ENCODE results near the gene ROCK1. TPM values are rescaled to one million over a fixed set of nuclear protein-coding genes. Genes with fewer than 3 reads are reported as not detected.
"Not testable (repeated sequence)": the region's sequence is repeated elsewhere in the genome, so short reads cannot be mapped to it uniquely, and the experiment has no call there.

ROCK1 gene
- total RNA-seq, 4 donors from 2014 or later = 78.3 to 94.6 (median 91.4) TPM

- peaks cover 0 to 35% (median 0%) of the 10 kb centered on the region in 3 donors for H3K36me3 ChIP-seq
- no peaks in the 10 kb centered on the region for H3K27me3 ChIP-seq
- no peaks in the 10 kb centered on the region for H3K9me3 ChIP-seq
- TF ChIP-seq EP300 (IDR thresholded peaks at IDR 0.05) (no peak), POLR2A (IDR thresholded peaks at IDR 0.05) (no peak)
- TF ChIP-seq, protein P1, sequence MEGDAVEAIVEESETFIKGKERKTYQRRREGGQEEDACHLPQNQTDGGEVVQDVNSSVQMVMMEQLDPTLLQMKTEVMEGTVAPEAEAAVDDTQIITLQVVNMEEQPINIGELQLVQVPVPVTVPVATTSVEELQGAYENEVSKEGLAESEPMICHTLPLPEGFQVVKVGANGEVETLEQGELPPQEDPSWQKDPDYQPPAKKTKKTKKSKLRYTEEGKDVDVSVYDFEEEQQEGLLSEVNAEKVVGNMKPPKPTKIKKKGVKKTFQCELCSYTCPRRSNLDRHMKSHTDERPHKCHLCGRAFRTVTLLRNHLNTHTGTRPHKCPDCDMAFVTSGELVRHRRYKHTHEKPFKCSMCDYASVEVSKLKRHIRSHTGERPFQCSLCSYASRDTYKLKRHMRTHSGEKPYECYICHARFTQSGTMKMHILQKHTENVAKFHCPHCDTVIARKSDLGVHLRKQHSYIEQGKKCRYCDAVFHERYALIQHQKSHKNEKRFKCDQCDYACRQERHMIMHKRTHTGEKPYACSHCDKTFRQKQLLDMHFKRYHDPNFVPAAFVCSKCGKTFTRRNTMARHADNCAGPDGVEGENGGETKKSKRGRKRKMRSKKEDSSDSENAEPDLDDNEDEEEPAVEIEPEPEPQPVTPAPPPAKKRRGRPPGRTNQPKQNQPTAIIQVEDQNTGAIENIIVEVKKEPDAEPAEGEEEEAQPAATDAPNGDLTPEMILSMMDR (IDR thresholded peaks at IDR 0.05) = no peak
- 91 to 96% methylated on average over 2 of the region's 2 CpGs for WGBS, 2 donors
- H3K4me1 ChIP-seq = peaks cover 0 to 56% (median 4%) of the 10 kb centered on the region in 4 donors
- H3K27ac ChIP-seq = no peak overlapping the region
- DNase-seq (ENCODE audit: low spot score in 2 of 2) = no peak
- H3K4me3 ChIP-seq = no peak overlapping the region
Observed at GRCh38 chr18:21040466-21040865, 71.1 kb downstream of the ROCK1 start.

DNA sequence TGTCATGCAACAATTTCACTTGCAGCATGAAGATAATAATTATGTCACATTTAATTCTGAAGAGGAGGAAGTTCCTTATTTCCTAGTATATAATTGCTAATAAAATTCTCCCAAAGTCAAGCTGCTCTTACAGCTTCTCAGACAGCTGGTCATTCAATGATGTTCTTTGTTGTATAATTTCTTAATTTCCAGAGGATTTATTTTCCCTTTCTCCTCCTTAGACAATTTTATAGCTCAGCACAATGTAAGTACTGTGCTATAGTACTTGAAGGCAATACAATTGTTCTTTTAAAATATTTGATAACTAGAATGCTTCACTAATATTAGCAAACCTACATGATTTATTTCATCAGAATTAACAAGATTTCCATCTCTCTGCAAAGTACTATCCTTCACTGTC is 73.4 kb downstream of the ROCK1 start:
- Histone ChIP-seq H3K36me3 (peaks cover 0 to 37% (median 0%) of the 10 kb centered on the region in 3 donors), H3K27me3 (no peaks in the 10 kb centered on the region), H3K9me3 (no peaks in the 10 kb centered on the region), H3K4me3 (no peak overlapping the region), H3K27ac (peak overlapping the region in 1 of 4 donors; percentile 15), H3K4me1 (peaks cover 0 to 41% (median 4%) of the 10 kb centered on the region in 4 donors)
- no peak for DNase-seq (ENCODE audit: low spot score in 2 of 2)
- TF ChIP-seq, protein P1 (IDR thresholded peaks at IDR 0.05) = no peak
- TF ChIP-seq POLR2A (IDR thresholded peaks at IDR 0.05) (no peak), EP300 (IDR thresholded peaks at IDR 0.05) (no peak)

DNA sequence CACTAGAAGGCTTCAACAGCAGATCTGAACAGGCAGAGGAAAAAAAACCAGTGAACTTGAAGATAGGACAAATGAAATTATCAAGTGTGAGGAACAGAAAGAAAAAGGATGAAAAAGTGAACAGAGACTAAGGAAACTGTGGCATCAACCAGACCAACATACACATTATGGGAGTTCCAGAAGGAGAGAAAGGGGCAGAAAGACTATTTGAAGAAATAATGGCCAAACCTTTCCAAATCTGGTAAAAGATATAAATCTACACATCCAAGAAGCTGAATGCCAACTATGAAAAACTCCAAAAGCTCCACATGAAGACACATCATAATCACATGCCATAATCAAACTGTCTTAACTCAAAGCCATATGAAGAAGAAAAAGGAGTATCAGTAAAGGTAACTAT is 79.8 kb downstream of the ROCK1 start:
- no peak for DNase-seq (ENCODE audit: low spot score in 2 of 2)
- peaks cover 0 to 53% (median 0%) of the 10 kb centered on the region in 3 donors for H3K36me3 ChIP-seq

GRCh38 chr18:21018257-21018656 is 93.4 kb downstream of the ROCK1 start:
- H3K9me3 ChIP-seq; H3K4me3 ChIP-seq; H3K27ac ChIP-seq; DNase-seq (ENCODE audit: low spot score in 2 of 2); H3K4me1 ChIP-seq; H3K27me3 ChIP-seq: not testable (repeated sequence)
- WGBS, 2 donors = 97 to 99% methylated on average over 13 of the region's 13 CpGs
- peaks cover 0 to 67% (median 0%) of the 10 kb centered on the region in 3 donors for H3K36me3 ChIP-seq

More for the DNA sequence above, 79.8 kb downstream of the ROCK1 start:
- H3K27ac ChIP-seq = no peak overlapping the region
- H3K27me3 ChIP-seq = no peaks in the 10 kb centered on the region
- no peak overlapping the region for H3K4me3 ChIP-seq
- no peak for TF ChIP-seq EP300 (IDR thresholded peaks at IDR 0.05)
- TF ChIP-seq POLR2A (IDR thresholded peaks at IDR 0.05) = no peak
- TF ChIP-seq, protein P1 (IDR thresholded peaks at IDR 0.05) = no peak
- H3K4me1 ChIP-seq = peaks cover 0 to 10% (median 0%) of the 10 kb centered on the region in 4 donors
- H3K9me3 ChIP-seq = peaks cover 0 to 16% (median 4%) of the 10 kb centered on the region in 4 donors

DNA sequence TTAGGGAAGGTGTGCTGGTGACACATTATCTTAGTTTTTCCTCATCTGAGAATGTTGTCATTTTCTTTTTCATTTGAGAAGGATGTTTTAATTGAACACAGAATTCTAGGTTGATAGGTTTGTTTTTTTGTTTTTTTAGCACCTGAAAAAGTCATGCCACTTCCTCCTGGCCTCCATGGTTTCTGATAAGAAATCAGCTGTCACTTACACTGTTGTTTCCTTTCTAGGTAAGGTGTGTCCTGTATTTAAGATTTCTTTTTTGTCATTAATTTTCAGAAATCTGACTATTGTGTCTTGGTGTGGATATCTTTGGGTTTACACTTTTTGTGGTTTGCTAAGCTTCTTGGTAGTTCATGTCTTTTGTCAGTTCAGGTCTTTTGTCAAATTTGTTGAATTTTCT is 99.3 kb downstream of the ROCK1 start:
- Histone ChIP-seq H3K4me1 (no peaks in the 10 kb centered on the region), H3K27me3 (no peaks in the 10 kb centered on the region), H3K36me3 (peaks cover 0 to 83% (median 0%) of the 10 kb centered on the region in 3 donors), H3K4me3 (no peak overlapping the region), H3K27ac (no peak overlapping the region), H3K9me3 (no peaks in the 10 kb centered on the region)
- DNase-seq (ENCODE audit: low spot score in 2 of 2) = no peak
- TF ChIP-seq, protein P1 (IDR thresholded peaks at IDR 0.05) = no peak
- no peak for TF ChIP-seq POLR2A (IDR thresholded peaks at IDR 0.05)
- no peak for TF ChIP-seq EP300 (IDR thresholded peaks at IDR 0.05)

DNA sequence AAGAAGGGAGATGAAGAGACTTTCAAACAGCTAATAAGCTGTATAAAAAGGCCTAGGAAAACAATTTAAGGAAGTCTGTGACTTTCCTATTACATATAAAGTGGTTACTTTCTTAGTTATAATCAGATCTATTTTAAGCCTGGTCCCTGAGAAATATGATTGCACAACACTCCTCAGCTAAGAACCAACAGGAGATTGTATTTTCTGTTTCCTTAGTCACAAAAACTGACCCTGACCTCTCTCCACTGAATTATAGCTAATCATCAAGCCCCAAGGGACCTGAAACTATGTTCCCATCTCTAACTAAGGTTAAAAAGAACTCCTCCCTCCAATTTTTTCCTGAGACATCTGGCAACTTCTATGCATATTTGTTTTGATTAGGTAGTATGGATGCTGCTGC is 106.9 kb downstream of the ROCK1 start:
- Histone ChIP-seq H3K27me3 (no peaks in the 10 kb centered on the region), H3K4me1 (peaks cover 0 to 28% (median 8%) of the 10 kb centered on the region in 4 donors), H3K27ac (peak overlapping the region; percentile 15 to 78 (median 56)), H3K9me3 (no peaks in the 10 kb centered on the region), H3K4me3 (no peak overlapping the region), H3K36me3 (peaks cover 0 to 73% (median 0%) of the 10 kb centered on the region in 3 donors)
- DNase-seq (ENCODE audit: low spot score in 2 of 2) = peak in 1 of 2 donors; percentile 60
- TF ChIP-seq EP300 (IDR thresholded peaks at IDR 0.05) (peak; percentile 71 to 84), POLR2A (IDR thresholded peaks at IDR 0.05) (no peak)
- TF ChIP-seq, protein P1 (IDR thresholded peaks at IDR 0.05) = no peak

All from tibial nerve (tissue), 4 donors.